ENCODE measurements around the gene CNPY2. TPM values are rescaled to one million over a fixed set of nuclear protein-coding genes. Genes with fewer than 3 reads are reported as not detected.

Gene CNPY2
- total and polyA plus RNA-seq, 4 donors, result 24.6 to 163 (median 70.7) TPM

DNA sequence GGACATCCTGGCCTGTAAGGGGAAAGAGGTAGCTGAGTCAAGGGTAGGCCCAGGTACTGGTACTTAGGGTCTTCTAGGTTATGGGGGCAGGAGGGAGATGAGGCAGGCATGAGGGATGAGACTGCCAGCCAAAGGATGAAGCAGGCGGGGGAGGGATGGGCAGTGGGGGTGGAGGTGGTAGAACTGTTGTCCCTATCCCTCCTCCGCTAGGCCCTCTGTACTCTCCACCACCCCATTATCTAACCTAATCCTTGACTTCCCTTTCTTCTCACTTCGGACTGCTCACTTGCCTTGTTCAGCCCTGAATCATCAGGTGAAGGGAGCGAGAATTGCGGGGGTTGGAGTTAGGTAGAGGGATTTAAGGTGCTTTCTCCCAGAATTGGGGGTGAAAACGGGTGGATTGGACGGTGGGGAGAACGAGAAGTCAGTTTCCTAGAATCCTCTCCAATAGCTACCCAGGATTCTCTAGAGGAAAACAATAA, 17.4 kb upstream of the CNPY2 start:
- TF ChIP-seq HNF4G (IDR thresholded peaks at IDR 0.05), result no peak
- H3K9ac ChIP-seq (ENCODE audit: low read depth in 1 of 2, low read length in 2 of 2), result peak overlapping the region; percentile 20 to 84
- no peaks in the 10 kb centered on the region for H3K27me3 ChIP-seq (ENCODE audit: control insufficient read depth in 4 of 4, insufficient read depth in 4 of 4, low read length in 3 of 4)
- DNase-seq (ENCODE audit: low spot score), result peak; percentile 38
- no peaks in the 10 kb centered on the region for H3K9me3 ChIP-seq (ENCODE audit: control insufficient read depth in 4 of 4, low read length in 3 of 4)
- peaks cover 2 to 17% (median 11%) of the 10 kb centered on the region in 4 donors for H3K4me1 ChIP-seq (ENCODE audit: control insufficient read depth in 4 of 4, insufficient read depth in 4 of 4, low read length in 3 of 4)
- peak overlapping the region; percentile 86 to 95 for H3K27ac ChIP-seq (ENCODE audit: low read depth in 1 of 2, low read length in 2 of 2)
- peaks cover 0 to 5% (median 4%) of the 10 kb centered on the region in 4 donors for H3K36me3 ChIP-seq (ENCODE audit: control insufficient read depth in 4 of 4, insufficient read depth in 3 of 4, low read depth in 1 of 4, low read length in 3 of 4)
- WGBS, result 32% methylated on average over 8 of the region's 8 CpGs
- H3K4me3 ChIP-seq (ENCODE audit: low read depth in 1 of 3, low read length in 3 of 3), result peak overlapping the region; percentile 51 to 81 (median 67)

DNA sequence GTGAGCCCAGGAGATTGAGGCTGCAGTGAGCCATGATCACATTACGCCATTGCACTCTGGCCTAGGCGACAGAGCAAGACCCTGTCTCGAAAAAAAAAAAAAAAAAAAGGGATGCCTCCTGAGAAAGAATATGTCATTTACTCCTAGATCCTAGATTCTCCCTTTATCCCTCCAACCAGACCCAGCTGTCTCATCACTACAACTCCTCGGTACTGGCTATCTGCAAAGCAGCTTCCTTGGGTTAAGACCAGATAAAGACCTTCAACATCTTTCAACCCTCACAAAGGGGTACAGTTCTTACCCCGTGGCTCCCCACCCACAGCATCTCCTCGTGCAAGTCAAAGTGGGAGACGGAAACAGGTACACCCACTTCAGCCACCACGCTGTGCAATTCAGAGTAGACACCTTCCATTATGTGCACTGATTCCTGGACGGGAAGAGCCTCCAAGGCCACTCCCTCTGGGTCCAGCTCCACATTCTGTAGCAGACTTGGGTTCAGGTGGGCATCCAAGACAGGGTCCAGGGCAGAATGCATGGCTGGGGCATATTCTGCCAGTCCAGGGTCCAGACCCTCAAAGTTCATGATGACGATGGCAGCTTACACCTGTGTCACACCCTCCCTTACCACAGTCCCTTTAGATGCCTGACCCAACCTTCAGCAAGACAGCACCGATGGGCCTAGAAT, 16.9 kb upstream of the CNPY2 start:
- Histone ChIP-seq H3K36me3 (ENCODE audit: control insufficient read depth in 4 of 4, insufficient read depth in 3 of 4, low read depth in 1 of 4, low read length in 3 of 4) (peaks cover 0 to 10% (median 10%) of the 10 kb centered on the region in 4 donors), H3K4me3 (ENCODE audit: low read depth in 1 of 3, low read length in 3 of 3) (peak overlapping the region; percentile 51 to 81 (median 67)), H3K27me3 (ENCODE audit: control insufficient read depth in 4 of 4, insufficient read depth in 4 of 4, low read length in 3 of 4) (no peaks in the 10 kb centered on the region), H3K9ac (ENCODE audit: low read depth in 1 of 2, low read length in 2 of 2) (peak overlapping the region in 1 of 2 donors; percentile 84), H3K27ac (ENCODE audit: low read depth in 1 of 2, low read length in 2 of 2) (peak overlapping the region; percentile 86 to 95), H3K9me3 (ENCODE audit: control insufficient read depth in 4 of 4, low read length in 3 of 4) (no peaks in the 10 kb centered on the region), H3K4me1 (ENCODE audit: control insufficient read depth in 4 of 4, insufficient read depth in 4 of 4, low read length in 3 of 4) (peaks cover 2 to 17% (median 11%) of the 10 kb centered on the region in 4 donors)
- WGBS, result 94% methylated on average over 11 of the region's 11 CpGs
- no peak for TF ChIP-seq FOXA2 (IDR thresholded peaks at IDR 0.05)
- TF ChIP-seq MAX (IDR thresholded peaks at IDR 0.05), result no peak
- no peak for TF ChIP-seq EGR1 (IDR thresholded peaks at IDR 0.05; ENCODE audit: low read depth in 2 of 2)
- no peak for TF ChIP-seq YY1 (IDR thresholded peaks at IDR 0.05)
- TF ChIP-seq RAD21 (IDR thresholded peaks at IDR 0.05), result no peak
- no peak for TF ChIP-seq ZBTB33 (IDR thresholded peaks at IDR 0.05)
- no peak for TF ChIP-seq TAF1 (conservative IDR thresholded peaks at IDR 0.05)
- no peak for TF ChIP-seq REST (IDR thresholded peaks at IDR 0.05)
- TF ChIP-seq SP1 (IDR thresholded peaks at IDR 0.05), result no peak
- no peak for TF ChIP-seq RXRA (IDR thresholded peaks at IDR 0.05)
- no peak for TF ChIP-seq FOXA1 (IDR thresholded peaks at IDR 0.05)
- no peak for TF ChIP-seq JUND (IDR thresholded peaks at IDR 0.05)
- TF ChIP-seq, protein P1, sequence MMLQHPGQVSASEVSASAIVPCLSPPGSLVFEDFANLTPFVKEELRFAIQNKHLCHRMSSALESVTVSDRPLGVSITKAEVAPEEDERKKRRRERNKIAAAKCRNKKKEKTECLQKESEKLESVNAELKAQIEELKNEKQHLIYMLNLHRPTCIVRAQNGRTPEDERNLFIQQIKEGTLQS (IDR thresholded peaks at IDR 0.05), result no peak
- TF ChIP-seq, protein P2, sequence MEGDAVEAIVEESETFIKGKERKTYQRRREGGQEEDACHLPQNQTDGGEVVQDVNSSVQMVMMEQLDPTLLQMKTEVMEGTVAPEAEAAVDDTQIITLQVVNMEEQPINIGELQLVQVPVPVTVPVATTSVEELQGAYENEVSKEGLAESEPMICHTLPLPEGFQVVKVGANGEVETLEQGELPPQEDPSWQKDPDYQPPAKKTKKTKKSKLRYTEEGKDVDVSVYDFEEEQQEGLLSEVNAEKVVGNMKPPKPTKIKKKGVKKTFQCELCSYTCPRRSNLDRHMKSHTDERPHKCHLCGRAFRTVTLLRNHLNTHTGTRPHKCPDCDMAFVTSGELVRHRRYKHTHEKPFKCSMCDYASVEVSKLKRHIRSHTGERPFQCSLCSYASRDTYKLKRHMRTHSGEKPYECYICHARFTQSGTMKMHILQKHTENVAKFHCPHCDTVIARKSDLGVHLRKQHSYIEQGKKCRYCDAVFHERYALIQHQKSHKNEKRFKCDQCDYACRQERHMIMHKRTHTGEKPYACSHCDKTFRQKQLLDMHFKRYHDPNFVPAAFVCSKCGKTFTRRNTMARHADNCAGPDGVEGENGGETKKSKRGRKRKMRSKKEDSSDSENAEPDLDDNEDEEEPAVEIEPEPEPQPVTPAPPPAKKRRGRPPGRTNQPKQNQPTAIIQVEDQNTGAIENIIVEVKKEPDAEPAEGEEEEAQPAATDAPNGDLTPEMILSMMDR (IDR thresholded peaks at IDR 0.05; ENCODE audit: low read depth, low read length, missing input control), result no peak
- no peak for TF ChIP-seq HNF4G (IDR thresholded peaks at IDR 0.05)
- no peak for DNase-seq (ENCODE audit: low spot score)

Data from liver (tissue), 9 donors.